ENCODE measurements around the gene C20orf144. TPM values are rescaled to one million over a fixed set of nuclear protein-coding genes. Genes with fewer than 3 reads are reported as not detected.

Gene C20orf144
- total and polyA plus RNA-seq, 9 of the 15 experiments (the other 6 are each of a cell fraction or from before 2014, with no cell fraction given), result 0.04 to 0.23 (median 0.11) TPM; not detected in 2

DNA sequence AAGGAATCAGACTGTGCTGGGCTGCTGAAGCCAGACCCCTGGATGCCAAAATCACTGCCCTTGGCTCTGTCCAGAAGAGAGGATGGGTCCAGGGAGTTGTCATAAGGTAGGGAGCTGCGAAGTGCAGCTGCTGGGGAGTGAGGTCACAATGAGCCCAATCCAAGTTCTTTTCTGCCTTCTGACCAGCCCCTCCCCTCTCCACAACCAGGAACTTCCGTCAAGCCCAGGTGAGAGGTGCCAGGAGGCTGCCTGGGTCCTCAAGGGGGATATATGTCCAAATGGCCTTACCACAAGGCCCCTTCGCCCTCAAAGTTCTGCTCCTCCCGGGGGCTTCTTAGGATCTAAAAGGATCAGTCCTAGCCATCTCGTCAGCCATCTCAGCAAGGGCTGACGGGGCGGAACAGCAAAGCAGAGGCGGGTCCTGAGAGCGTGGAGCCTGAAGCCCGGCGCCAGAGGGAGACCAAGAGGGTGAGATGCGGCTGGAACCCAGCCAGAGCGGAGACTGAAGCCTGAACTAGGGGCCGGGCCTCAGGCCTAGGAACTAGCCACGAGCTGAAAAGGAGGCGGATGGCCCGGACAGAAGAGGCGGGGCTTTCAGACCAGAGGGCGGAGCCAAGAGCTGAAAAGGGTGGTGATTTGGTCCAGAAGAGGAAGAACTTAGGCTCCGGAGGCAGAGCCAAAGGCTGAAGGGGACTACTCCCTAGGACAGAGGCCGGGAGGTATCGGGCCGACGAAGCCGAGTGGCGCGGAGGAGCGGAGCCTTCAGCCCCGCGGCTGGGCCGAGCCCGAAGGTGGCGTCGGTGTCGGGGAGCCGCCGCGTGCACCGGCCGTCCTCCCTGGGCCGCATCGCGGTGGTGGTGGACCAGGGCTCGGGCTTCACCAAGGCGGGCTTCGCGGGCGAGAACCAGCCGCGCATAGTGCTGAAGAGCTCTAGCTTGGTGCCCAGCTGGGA, 4.4 kb downstream of the C20orf144 start, which contains the start of gene ACTL10 (continued):
- TF ChIP-seq, protein P1, sequence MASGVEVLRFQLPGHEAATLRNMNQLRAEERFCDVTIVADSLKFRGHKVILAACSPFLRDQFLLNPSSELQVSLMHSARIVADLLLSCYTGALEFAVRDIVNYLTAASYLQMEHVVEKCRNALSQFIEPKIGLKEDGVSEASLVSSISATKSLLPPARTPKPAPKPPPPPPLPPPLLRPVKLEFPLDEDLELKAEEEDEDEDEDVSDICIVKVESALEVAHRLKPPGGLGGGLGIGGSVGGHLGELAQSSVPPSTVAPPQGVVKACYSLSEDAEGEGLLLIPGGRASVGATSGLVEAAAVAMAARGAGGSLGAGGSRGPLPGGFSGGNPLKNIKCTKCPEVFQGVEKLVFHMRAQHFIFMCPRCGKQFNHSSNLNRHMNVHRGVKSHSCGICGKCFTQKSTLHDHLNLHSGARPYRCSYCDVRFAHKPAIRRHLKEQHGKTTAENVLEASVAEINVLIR (CRISPR knock-in tag; IDR thresholded peaks at IDR 0.05), result no peak
- TF ChIP-seq, protein P2, sequence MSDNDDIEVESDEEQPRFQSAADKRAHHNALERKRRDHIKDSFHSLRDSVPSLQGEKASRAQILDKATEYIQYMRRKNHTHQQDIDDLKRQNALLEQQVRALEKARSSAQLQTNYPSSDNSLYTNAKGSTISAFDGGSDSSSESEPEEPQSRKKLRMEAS (CRISPR knock-in tag; IDR thresholded peaks at IDR 0.05), result peak; percentile 74
- TF ChIP-seq, protein P3, sequence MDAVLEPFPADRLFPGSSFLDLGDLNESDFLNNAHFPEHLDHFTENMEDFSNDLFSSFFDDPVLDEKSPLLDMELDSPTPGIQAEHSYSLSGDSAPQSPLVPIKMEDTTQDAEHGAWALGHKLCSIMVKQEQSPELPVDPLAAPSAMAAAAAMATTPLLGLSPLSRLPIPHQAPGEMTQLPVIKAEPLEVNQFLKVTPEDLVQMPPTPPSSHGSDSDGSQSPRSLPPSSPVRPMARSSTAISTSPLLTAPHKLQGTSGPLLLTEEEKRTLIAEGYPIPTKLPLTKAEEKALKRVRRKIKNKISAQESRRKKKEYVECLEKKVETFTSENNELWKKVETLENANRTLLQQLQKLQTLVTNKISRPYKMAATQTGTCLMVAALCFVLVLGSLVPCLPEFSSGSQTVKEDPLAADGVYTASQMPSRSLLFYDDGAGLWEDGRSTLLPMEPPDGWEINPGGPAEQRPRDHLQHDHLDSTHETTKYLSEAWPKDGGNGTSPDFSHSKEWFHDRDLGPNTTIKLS (IDR thresholded peaks at IDR 0.05; ENCODE audit: borderline replicate concordance, low read depth), result no peak
- TF ChIP-seq, protein P4, sequence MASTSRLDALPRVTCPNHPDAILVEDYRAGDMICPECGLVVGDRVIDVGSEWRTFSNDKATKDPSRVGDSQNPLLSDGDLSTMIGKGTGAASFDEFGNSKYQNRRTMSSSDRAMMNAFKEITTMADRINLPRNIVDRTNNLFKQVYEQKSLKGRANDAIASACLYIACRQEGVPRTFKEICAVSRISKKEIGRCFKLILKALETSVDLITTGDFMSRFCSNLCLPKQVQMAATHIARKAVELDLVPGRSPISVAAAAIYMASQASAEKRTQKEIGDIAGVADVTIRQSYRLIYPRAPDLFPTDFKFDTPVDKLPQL (IDR thresholded peaks at IDR 0.05; ENCODE audit: extremely low read depth, insufficient read length), result no peak
- no peak for TF ChIP-seq ZFP1 (CRISPR knock-in tag; IDR thresholded peaks at IDR 0.05)
- TF ChIP-seq RAD21 (CRISPR knock-in tag; conservative IDR thresholded peaks at IDR 0.05 in 1 of 2, IDR thresholded peaks at IDR 0.05 in 1 of 2), result peak; percentile 48 to 56
- TF ChIP-seq TRIM28 (IDR thresholded peaks at IDR 0.05), result peak; percentile 68; the same call in 1 of the 2 replicates
- TF ChIP-seq MYC (IDR thresholded peaks at IDR 0.05; ENCODE audit: low read depth, low read length), result peak; percentile 80
- TF ChIP-seq MYC (CRISPR knock-in tag; IDR thresholded peaks at IDR 0.05; ENCODE audit: borderline replicate concordance, low read depth), result no peak
- no peak for TF ChIP-seq MCM7 (IDR thresholded peaks at IDR 0.05)
- TF ChIP-seq MEIS2 (IDR thresholded peaks at IDR 0.05; ENCODE audit: partially characterized antibody), result peak; percentile 32
- no peak for TF ChIP-seq HLTF (IDR thresholded peaks at IDR 0.05)
- TF ChIP-seq SOX6 (IDR thresholded peaks at IDR 0.05), result peak; percentile 45; the same call in 1 of the 2 replicates
- TF ChIP-seq, protein P5, sequence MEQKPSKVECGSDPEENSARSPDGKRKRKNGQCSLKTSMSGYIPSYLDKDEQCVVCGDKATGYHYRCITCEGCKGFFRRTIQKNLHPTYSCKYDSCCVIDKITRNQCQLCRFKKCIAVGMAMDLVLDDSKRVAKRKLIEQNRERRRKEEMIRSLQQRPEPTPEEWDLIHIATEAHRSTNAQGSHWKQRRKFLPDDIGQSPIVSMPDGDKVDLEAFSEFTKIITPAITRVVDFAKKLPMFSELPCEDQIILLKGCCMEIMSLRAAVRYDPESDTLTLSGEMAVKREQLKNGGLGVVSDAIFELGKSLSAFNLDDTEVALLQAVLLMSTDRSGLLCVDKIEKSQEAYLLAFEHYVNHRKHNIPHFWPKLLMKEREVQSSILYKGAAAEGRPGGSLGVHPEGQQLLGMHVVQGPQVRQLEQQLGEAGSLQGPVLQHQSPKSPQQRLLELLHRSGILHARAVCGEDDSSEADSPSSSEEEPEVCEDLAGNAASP (IDR thresholded peaks at IDR 0.05), result no peak
- TF ChIP-seq, protein P6, sequence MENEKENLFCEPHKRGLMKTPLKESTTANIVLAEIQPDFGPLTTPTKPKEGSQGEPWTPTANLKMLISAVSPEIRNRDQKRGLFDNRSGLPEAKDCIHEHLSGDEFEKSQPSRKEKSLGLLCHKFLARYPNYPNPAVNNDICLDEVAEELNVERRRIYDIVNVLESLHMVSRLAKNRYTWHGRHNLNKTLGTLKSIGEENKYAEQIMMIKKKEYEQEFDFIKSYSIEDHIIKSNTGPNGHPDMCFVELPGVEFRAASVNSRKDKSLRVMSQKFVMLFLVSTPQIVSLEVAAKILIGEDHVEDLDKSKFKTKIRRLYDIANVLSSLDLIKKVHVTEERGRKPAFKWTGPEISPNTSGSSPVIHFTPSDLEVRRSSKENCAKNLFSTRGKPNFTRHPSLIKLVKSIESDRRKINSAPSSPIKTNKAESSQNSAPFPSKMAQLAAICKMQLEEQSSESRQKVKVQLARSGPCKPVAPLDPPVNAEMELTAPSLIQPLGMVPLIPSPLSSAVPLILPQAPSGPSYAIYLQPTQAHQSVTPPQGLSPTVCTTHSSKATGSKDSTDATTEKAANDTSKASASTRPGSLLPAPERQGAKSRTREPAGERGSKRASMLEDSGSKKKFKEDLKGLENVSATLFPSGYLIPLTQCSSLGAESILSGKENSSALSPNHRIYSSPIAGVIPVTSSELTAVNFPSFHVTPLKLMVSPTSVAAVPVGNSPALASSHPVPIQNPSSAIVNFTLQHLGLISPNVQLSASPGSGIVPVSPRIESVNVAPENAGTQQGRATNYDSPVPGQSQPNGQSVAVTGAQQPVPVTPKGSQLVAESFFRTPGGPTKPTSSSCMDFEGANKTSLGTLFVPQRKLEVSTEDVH (IDR thresholded peaks at IDR 0.05; ENCODE audit: low read depth, partially characterized antibody), result peak; percentile 54
- TF ChIP-seq NFIC (IDR thresholded peaks at IDR 0.05), result peak; percentile 99
- TF ChIP-seq CHD1 (IDR thresholded peaks at IDR 0.05; ENCODE audit: low read length), result no peak
- TF ChIP-seq ZKSCAN3 (CRISPR knock-in tag; IDR thresholded peaks at IDR 0.05), result no peak
- TF ChIP-seq HEY1 (CRISPR knock-in tag; IDR thresholded peaks at IDR 0.05; ENCODE audit: borderline replicate concordance), result no peak
- TF ChIP-seq TAF1 (IDR thresholded peaks at IDR 0.05; ENCODE audit: control insufficient read depth, extremely low read depth, insufficient read depth, low read length, severe bottlenecking), result no peak

All from K562 (cell line).